Prostate gland (tissue), 2 donors: ENCODE data around the gene VAC14.

Experiments
- CTCF ChIP-seq, 4 experiments: fragments of 200-600 bp in 2 of 4; fragments of 450-650 bp in 2 of 4; sonication (generic) in 2 of 4; IDR thresholded peaks; 1 replicate in 3 of 4; 2 replicates in 1 of 4; pipeline ENCODE4 v1.5.1; 2016 to 2019; ENCODE audit warnings: antibody characterized with exemption in 4 of 4, mild to moderate bottlenecking in 2 of 4, moderate library complexity in 2 of 4
- POLR2A ChIP-seq: fragments of 450-650 bp; IDR thresholded peaks from one replicate; pipeline ENCODE4 v1.6.1; 2016; ENCODE audit warnings: antibody characterized with exemption, mild to moderate bottlenecking

- TF ChIP-seq CTCF (IDR thresholded peaks at IDR 0.05), result no peak
- no peak for TF ChIP-seq POLR2A
Observed at GRCh38 chr16:70757183-70757582, 43.8 kb downstream of the VAC14 start.
